Mesodermal cell (in vitro differentiated cells): ENCODE results near the gene DCDC2.
"Not testable (repeated sequence)": the region's sequence is repeated elsewhere in the genome, so short reads cannot be mapped to it uniquely, and the experiment has no call there.

Source experiments
- H3K27ac ChIP-seq: 2 replicates; pipeline ENCODE4 v1.7.0; 2013; ENCODE audit warnings: mild to moderate bottlenecking, low read depth, low read length, moderate library complexity; ENCODE audit not compliant: severe bottlenecking
- H3K36me3 ChIP-seq: 2 replicates; pipeline ENCODE4 v1.7.1; 2013; ENCODE audit warnings: mild to moderate bottlenecking, low read length, moderate library complexity; ENCODE audit not compliant: control insufficient read depth, insufficient read depth
- H3K4me1 ChIP-seq: one replicate; pipeline ENCODE4 v1.7.1; 2013; ENCODE audit warnings: mild to moderate bottlenecking, low read length; ENCODE audit not compliant: insufficient read depth, control insufficient read depth, poor library complexity, severe bottlenecking
- H3K4me3 ChIP-seq: 2 replicates; pipeline ENCODE4 v1.7.0; 2013; ENCODE audit warnings: low read length, control low read depth, mild to moderate bottlenecking; ENCODE audit not compliant: insufficient read depth, poor library complexity, severe bottlenecking; ENCODE audit errors: extremely low read depth
- H3K9me3 ChIP-seq: 2 replicates; pipeline ENCODE4 v1.7.1; 2013; ENCODE audit warnings: mild to moderate bottlenecking, low read length, moderate library complexity; ENCODE audit not compliant: control insufficient read depth
- WGBS, 2 experiments: methylation state at CpG; one replicate each; pipeline ENCODE4 v1.1.5; 2013; ENCODE audit warnings: missing lambda C conversion rate in 2 of 2; ENCODE audit not compliant: insufficient coverage in 2 of 2; 5-methylcytosine and 5-hydroxymethylcytosine counted together

Gene DCDC2

DNA sequence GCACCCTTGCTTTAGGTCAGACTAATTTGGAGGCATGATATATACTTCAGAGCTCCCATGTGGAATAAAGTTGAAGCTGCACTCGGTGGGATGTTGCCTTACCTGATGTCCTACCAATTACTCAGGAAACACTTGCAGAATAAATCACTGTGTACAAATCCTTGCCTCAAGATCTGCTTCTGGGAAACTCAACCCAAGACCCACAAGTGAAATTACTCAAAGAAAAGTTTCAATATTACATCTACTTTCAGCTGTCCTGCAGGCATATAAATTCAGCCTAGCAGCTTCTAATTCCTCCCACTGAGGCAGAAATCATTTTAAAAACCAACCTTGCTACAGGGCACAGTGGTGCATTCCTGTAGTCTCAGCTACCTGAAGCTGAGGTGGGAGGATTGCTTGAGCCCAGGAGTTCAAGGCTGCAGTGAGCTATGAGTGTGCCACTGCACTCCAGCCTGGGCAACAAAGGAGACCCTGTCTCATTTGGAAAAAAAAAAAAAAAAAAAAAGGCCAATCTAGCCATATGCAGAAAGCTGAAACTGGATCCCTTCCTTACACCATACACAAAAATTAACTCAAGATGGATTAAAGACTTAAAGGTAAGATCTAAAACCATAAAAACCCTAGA lies 20.7 kb upstream of the DCDC2 start:
- Histone ChIP-seq H3K36me3 (no peaks in the 10 kb centered on the region), H3K4me1 (no peaks in the 10 kb centered on the region), H3K9me3 (no peaks in the 10 kb centered on the region), H3K4me3 (no peak overlapping the region), H3K27ac (no peak overlapping the region)
- no CpG with 5 or more reads among the region's 1 CpG for WGBS, 2 experiments

DNA sequence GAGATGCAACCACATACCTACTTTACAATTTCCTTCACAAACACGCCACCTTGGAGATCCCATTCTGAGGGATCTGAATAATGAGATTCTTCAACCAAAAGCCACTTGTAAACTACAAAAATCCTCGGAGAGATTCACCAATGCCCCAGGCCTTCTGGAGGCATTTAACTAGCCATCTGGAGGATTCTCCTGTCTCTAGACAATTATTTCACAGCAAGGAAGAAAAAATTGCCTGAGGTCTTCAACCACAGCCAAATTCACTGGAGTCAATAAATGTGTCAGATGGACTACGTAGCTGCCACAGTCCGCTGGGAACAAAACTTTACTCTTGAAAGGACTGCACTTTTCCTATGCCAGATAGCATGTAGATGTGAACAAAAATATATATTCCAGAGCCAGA lies 19.0 kb upstream of the DCDC2 start:
- Histone ChIP-seq H3K4me3 (no peak overlapping the region), H3K9me3 (no peaks in the 10 kb centered on the region), H3K27ac (no peak overlapping the region), H3K36me3 (no peaks in the 10 kb centered on the region), H3K4me1 (no peaks in the 10 kb centered on the region)
- WGBS, 2 experiments: 68 to 72% methylated on average over 3 to 4 of the region's 4 CpGs

DNA sequence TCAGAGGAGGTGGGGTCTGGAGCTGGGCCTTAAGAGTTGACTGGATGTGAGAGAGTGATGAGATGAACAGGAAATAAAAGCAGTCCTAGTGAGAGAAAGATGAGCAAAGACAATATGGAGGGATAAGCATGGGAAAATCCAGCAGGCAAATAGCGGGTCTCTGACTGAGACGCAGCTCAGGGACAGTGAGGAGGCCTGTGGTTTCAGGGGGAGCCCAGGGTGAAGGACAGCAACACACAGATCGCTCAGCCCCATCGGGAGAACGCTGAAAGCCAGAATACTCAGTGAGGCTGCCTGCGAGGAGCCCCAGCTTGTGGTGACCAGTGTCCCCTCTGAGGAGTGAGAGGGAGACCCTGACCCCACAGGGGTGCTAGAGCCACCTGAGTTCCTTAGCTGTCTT lies 16.8 kb upstream of the DCDC2 start:
- WGBS, 2 experiments: 83 to 94% methylated on average over 5 to 6 of the region's 6 CpGs
- no peak overlapping the region for H3K27ac ChIP-seq
- no peak overlapping the region for H3K4me3 ChIP-seq
- no peaks in the 10 kb centered on the region for H3K36me3 ChIP-seq
- no peaks in the 10 kb centered on the region for H3K9me3 ChIP-seq
- H3K4me1 ChIP-seq: no peaks in the 10 kb centered on the region

DNA sequence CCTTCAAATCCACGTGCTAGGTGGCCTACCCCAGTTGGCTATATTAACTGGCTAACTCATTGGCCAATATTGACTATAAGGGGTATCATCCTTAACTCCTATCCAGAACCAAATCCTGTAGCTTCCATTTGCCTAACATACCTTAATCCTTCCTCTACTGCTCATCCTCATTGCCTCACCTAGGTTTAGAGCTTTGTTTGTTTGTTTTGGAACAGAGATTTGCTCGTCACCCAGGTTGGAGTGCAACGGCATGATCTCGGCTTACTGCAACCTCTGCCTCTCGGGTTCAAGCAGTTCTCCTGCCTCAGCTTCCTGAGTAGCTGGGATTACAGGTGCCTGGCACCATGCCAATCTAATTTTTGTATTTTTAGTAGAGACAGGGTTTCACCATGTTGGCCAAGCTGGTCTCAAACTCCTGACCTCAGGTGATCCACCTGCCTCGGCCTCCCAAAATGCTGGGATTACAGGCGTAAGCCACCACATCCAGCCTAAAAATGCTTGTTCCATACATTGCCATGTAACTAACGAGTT lies 7.3 kb upstream of the DCDC2 start:
- WGBS, 2 experiments: 94 to 98% methylated on average over 5 of the region's 8 CpGs
- not testable (repeated sequence) for H3K9me3 ChIP-seq, H3K4me3 ChIP-seq, H3K27ac ChIP-seq, H3K4me1 ChIP-seq, H3K36me3 ChIP-seq

DNA sequence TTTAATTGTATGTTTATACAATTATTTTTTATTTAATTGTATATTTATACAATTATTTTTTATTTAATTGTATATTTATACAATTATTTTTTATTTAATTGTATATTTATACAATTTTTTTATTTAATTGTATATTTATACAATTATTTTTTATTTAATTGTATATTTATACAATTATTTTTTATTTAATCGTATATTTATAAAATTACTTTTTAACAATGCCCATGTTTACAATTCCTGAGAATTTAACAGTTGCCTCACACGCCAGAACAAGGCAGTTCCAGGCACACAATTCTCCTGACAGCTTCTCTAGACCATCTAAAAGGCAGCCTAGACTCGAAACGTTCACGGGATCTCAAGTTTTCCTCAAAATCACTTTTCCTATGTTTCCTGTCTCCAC lies 4.5 kb upstream of the DCDC2 start:
- not testable (repeated sequence) for H3K27ac ChIP-seq, H3K36me3 ChIP-seq, H3K4me3 ChIP-seq, H3K9me3 ChIP-seq, H3K4me1 ChIP-seq
- WGBS, 2 experiments: 84 to 94% methylated on average over 4 of the region's 5 CpGs

DNA sequence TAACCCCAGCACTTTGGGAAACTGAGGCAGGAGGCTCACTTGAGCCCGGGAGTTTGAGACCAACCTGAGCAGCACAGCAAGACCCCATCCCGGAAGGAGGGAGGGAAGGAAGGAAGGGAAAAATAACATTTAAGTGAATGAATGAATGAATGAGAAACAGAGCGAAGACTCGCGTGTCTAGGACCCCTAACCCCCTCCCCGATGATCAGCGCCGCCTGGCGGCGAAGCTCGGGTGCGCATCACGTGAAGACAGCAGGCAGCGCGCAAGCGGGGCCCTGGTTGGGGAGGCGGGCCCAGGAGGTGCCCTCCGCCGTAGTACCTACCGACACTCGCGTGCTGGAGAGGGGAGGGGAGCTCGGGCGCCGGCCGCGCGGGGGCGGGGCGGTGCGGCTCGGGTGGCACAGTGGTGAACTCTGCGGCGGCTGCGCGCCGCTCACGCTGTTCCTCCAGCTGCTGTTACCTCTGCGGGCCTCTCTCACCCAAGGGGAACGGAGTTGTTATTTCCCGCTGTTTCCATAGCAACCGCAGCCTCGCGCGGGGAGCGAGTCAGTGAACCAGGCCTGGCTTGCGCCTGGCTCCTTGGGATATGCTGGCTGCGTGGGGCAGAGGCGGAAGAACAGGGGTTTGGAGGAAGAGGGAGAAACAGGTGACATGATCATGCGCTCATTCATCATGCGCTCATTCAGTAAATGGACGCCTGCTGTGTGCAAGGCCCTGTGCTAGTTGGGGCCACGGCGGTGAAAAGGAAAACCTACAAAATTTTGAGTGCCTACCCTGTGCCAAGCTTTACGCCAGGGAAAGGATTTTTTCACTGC lies 2.0 kb upstream of the DCDC2 start:
- H3K27ac ChIP-seq: no peak overlapping the region
- no peaks in the 10 kb centered on the region for H3K36me3 ChIP-seq
- no peaks in the 10 kb centered on the region for H3K9me3 ChIP-seq
- no peaks in the 10 kb centered on the region for H3K4me1 ChIP-seq
- peak overlapping the region; percentile 38 for H3K4me3 ChIP-seq
- 12 to 14% methylated on average over 22 to 44 of the region's 55 CpGs for WGBS, 2 experiments

DNA sequence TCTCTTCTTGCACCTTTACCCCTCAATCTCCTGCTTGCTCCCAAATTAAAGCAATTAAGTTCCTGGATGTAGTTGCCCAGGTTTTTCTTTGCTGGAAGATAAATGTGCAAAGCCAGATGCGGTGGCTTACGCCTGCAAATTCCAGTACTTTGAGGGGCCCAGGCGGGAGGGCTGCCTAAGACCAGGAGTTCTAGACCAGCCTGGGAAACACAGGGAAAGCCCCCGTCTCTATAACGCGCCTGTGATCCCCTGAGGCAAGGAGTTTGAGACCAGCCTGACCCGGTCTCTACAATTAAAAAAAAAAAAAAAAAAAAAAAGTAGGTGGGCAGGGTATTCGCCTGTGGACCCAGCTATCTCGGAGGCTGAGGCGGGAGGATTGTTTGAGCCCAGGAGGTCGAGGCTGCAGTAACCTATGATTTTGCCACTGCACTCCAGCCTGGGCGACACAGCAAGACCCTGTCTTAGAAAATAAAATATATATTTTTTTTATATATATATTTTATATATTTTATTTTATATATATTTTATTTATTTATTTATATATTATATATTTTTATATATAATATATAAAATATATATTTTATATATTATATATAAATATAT lies 461 bp upstream of the DCDC2 start:
- Histone ChIP-seq H3K4me3 (no peak overlapping the region), H3K27ac (no peak overlapping the region), H3K9me3 (no peaks in the 10 kb centered on the region), H3K36me3 (no peaks in the 10 kb centered on the region), H3K4me1 (no peaks in the 10 kb centered on the region)
- 82 to 88% methylated on average over 3 to 7 of the region's 12 CpGs for WGBS, 2 experiments

DNA sequence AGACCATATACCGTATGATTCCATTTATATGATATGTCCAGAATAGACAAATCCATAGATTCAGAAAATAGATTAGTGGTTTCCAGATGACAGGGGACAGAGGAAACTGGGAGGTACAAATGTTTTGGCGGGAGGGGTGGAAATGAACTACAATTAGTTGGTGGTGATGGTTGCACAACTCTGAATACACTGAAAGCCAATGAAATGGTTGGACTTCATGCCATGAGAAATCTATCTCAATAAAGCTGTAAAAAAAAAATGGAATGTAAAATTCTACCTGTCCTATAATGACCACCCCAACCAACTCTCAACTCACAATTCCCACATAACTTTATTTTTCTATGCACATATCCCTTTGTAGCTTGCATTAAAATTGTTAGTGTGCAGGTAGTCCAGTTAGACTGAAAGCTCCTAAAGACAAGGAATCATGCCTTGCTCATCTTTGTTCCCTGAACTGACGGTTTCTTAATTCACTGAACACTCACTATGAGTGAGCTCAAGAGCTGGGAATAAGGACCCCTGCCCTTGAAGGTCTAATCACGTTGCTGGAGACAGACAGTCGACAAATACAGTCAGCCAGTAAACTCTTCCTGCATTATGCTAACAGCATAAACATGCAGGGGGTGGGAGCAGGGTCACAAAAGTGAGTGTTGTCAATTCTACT lies 1.4 kb downstream of the DCDC2 start:
- Histone ChIP-seq H3K36me3 (no peaks in the 10 kb centered on the region), H3K9me3 (no peaks in the 10 kb centered on the region), H3K4me1 (no peaks in the 10 kb centered on the region), H3K4me3 (no peak overlapping the region), H3K27ac (no peak overlapping the region)
- 92% methylated on average over 2 to 3 of the region's 5 CpGs for WGBS, 2 experiments

DNA sequence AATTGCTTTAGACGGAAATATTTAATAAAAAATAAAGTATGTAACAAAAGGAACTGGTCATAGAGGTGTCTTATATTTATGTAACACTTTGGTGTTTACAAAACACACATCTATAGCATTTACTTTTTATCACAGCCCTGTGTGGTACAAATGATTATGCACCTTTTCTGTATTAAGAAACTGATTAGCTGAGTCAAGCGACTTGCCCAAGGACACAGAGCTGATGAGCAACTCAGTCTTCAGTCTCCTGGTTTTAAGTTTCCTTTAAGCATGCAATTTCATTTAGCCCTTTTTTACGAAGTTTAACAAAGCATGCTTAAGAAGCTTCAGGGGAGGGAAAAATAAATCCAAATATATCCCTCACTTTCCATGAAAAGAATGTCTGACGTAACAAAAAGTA lies 2.5 kb downstream of the DCDC2 start:
- 75 to 100% methylated on average over 1 of the region's 4 CpGs for WGBS, 2 experiments
- no peaks in the 10 kb centered on the region for H3K9me3 ChIP-seq
- no peak overlapping the region for H3K27ac ChIP-seq
- H3K4me3 ChIP-seq: no peak overlapping the region
- H3K4me1 ChIP-seq: no peaks in the 10 kb centered on the region
- no peaks in the 10 kb centered on the region for H3K36me3 ChIP-seq

DNA sequence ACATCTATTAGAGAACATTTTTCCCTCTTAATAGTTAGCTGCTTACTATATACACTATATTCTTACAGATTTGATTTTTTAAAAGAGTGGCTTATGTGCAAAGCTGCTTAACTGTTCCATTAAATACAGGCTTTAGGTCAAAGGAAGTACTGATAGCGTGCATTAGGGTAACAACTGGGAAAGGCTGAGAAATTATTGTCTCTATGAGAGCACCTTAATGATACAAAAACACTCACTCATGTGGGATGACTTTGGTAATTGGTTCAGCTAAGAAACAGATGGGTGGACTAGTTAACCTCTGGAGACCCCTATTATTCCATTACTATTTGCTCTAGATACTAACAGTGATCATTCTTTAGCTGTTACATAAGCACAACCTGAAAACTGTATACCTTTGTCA lies 4.0 kb downstream of the DCDC2 start:
- WGBS, 2 experiments: no CpG with 5 or more reads among the region's 1 CpG
- H3K4me3 ChIP-seq: no peak overlapping the region
- no peak overlapping the region for H3K27ac ChIP-seq
- H3K4me1 ChIP-seq: no peaks in the 10 kb centered on the region
- no peaks in the 10 kb centered on the region for H3K9me3 ChIP-seq
- no peaks in the 10 kb centered on the region for H3K36me3 ChIP-seq
